ENCODE measurements around the gene SLC25A2.
"Not testable (repeated sequence)": the region's sequence is repeated elsewhere in the genome, so short reads cannot be mapped to it uniquely, and the experiment has no call there.

SLC25A2 gene

DNA sequence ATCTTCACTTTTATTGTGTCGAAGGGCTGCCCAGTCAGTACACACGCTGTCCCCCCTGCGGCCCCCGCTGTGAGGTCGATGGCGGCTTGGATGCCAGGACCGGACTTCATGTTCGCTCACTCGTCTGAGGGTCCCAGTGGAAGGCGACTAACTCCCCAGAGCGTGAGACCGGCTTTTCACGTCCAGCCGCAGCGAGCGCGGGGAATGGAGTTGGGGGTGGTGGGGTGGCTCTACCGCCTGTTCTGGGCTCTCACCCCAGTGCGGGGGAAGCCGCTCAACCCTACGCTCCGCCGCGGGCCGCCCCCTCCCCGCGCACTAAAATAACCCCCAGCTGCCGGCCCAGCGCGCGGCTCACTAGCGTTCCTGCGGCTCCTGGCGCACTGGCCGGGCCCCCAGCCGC is at the start of gene SLC25A2:
Gene SLC25A2, minus strand, starts transcription at position 294 of the 400 bp plus-strand sequence. Its CDS starts 184 bp downstream, at position 110.
- no peak for DNase-seq

DNA sequence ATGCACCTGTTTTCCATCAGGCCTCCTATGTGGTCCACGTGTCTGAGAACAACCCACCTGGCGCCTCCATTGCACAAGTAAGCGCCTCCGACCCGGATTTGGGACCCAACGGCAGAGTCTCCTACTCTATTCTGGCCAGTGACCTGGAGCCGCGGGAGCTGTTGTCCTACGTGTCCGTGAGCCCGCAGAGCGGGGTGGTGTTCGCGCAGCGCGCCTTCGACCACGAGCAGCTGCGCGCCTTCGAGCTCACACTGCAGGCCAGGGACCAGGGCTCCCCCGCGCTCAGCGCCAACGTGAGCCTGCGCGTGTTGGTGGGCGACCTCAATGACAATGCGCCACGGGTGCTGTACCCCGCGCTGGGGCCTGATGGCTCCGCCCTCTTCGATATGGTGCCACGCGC is 47.7 kb upstream of the SLC25A2 start:
- no peak for DNase-seq

DNA sequence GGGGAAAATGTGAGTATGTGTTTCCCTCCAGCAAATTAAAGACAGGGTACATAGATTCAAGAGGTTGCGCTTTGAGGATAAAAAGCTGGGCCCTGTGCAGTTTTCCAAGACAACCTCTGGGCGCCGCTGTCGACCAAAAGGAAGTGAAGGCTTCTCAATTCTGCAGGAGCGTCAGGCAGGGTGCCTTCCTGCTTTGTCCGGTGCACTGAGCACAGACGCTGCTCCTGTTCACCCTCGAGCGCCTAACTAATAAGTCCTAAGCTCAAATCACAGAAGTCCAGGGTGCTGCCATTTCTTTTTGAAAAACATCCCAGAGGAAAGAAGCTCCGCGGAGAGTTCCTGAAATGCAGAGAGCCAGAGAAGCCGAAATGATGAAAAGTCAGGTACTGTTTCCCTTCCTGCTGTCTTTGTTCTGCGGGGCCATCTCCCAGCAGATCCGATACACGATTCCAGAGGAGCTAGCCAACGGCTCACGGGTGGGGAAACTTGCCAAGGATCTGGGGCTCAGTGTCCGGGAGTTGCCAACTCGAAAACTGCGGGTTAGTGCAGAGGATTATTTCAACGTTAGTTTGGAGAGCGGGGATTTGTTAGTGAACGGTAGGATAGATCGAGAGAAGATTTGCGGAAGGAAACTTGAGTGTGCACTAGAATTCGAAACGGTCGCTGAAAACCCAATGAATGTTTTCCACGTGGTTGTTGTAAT is 46.2 kb upstream of the SLC25A2 start, which contains the start of gene PCDHGB1:
Gene PCDHGB1, plus strand, starts transcription at position 183 of the 703 bp plus-strand sequence. Its CDS starts 162 bp downstream, at position 345.
- DNase-seq = peak; percentile 44

DNA sequence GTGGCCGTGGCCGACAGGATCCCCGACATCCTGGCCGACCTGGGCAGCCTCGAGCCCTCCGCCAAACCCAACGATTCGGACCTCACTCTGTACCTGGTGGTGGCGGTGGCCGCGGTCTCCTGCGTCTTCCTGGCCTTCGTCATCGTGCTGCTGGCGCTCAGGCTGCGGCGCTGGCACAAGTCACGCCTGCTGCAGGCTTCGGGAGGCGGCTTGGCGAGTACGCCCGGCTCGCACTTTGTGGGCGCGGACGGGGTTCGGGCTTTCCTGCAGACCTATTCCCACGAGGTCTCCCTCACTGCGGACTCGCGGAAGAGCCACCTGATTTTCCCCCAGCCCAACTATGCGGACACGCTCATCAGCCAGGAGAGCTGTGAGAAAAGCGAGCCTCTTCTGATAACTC is 42.2 kb upstream of the SLC25A2 start:
- not testable (repeated sequence) for DNase-seq

DNA sequence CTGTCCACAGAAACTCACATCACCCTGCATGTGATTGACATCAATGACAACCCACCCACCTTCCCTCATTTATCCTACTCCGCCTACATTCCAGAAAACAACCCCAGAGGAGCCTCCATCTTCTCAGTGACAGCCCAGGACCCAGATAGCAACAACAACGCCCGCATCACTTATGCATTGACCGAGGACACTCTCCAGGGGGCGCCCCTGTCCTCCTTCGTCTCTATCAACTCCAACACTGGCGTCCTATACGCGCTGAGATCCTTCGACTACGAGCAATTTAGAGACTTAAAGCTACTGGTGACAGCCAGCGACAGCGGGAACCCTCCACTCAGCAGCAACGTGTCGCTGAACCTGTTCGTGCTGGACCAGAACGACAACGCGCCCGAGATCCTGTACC is 41.5 kb upstream of the SLC25A2 start:
- DNase-seq = no peak

DNA sequence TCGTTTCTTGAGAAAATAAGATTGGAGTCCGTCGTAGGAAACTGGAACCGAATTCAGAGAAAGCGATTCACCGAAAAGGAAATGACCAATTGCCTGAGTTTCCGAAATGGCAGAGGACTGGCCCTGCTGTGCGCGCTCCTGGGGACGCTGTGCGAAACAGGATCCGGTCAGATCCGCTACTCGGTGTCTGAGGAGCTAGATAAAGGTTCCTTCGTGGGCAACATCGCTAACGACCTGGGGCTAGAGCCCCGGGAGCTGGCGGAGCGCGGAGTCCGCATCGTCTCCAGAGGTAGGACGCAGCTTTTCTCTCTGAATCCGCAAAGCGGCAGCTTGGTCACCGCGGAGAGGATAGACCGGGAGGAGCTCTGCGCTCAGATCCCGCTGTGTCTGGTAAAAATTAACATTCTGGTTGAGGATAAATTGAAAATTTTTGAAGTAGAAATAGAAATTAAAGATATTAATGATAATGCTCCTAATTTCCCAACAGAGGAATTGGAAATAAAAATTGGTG is 40.2 kb upstream of the SLC25A2 start:
- DNase-seq = no peak

DNA sequence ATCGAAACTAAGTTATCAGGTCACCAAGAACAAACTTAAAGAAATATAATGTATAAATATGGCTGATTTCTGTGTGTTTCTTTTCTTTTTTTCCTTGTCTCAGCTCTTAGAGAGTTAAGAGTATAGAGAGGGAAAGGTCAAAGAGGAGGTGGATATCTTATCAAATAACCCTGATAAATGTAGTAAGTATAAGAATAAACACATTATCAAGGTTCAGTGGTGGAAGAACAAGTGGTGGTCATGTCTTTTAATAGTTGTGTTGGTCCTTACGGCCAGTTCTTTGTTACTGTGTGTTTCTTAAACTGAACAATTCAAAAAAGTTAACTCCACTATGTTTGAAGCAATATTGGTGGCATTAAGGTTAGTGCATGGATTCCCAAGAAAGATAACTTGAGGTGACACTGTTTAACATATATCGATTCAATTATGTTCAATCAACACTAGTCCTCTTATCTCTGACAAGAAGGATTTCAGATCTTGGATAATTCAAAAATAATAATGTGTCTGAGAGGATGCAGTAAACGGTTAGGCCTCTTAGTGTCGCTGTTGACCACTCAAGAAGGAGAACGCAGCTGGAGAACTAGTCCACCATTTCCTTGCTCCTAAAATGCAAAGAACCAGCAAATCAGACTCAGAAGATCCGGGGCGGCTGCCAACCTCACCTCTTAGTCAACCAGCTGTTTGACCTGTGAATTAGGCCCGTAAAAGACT is 39.5 kb upstream of the SLC25A2 start, which contains the start of gene PCDHGA3:
Gene PCDHGA3, plus strand, starts transcription at position 588 of the 711 bp plus-strand sequence. CDS start 205 bp downstream, outside the sequence.
- no peak for DNase-seq

DNA sequence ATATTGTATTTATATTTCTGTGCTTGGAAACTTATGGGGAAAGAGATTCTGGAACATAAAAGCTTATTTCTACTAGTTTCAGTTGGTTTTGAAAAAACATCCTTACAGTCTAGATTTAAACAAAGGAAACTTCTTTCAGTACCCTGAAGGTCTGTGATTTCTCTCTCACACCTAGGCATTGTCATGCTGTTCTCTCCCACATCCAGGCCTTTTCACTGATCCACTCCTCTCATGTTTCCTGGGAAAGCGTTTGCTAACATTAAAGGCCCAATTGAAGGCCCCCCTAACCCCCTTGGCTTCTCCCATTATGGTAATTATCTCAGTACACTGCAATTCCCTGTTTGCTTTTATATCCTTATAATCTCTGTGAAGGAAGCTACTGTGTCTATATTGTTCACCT is 38.9 kb upstream of the SLC25A2 start:
- DNase-seq = no peak

DNA sequence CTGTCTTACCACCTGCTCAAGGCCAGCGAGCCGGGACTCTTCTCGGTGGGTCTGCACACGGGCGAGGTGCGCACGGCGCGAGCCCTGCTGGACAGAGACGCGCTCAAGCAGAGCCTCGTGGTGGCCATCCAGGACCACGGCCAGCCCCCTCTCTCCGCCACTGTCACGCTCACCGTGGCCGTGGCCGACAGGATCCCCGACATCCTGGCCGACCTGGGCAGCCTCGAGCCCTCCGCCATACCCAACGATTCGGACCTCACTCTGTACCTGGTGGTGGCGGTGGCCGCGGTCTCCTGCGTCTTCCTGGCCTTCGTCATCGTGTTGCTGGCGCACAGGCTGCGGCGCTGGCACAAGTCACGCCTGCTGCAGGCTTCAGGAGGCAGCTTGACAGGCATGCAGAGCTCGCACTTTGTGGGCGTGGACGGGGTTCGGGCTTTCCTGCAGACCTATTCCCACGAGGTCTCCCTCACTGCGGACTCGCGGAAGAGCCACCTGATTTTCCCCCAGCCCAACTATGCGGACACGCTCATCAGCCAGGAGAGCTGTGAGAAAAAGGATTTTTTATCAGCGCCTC is 37.0 kb upstream of the SLC25A2 start:
- DNase-seq = not testable (repeated sequence)

DNA sequence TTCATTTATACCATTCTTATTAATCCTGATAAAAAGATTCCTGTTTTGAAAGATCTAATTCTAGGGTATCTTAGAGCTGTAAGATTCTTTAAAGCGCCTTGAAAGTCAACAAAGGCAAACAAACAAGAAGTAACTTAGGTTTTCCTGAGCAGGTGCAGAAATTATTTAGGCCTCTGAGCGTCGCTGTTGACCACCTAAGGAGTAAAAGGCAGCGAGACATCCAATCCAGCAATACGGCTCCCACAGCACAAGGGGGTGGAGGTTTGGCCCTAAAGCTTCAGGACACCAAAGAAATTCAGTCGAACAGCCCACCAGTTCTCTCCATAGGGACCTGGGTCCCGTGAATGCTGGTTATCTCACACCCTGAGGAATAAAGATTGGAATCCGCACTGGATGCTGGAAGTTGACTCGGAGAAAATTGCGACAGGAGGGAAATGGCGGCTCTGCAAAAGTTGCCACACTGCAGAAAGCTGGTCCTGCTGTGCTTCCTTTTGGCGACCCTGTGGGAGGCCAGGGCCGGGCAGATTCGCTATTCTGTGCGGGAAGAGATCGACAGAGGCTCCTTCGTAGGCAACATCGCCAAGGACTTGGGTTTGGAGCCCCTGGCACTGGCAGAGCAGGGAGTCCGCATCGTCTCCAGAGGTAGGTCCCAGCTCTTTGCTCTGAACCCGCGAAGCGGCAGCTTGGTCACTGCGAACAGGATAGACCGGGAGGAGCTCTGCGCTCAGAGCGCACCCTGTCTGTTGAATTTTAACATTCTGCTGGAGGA is 34.9 kb upstream of the SLC25A2 start, which contains the start of gene PCDHGA2:
Gene PCDHGA2, plus strand, starts transcription at position 223 of the 769 bp plus-strand sequence.
- no peak for DNase-seq

DNA sequence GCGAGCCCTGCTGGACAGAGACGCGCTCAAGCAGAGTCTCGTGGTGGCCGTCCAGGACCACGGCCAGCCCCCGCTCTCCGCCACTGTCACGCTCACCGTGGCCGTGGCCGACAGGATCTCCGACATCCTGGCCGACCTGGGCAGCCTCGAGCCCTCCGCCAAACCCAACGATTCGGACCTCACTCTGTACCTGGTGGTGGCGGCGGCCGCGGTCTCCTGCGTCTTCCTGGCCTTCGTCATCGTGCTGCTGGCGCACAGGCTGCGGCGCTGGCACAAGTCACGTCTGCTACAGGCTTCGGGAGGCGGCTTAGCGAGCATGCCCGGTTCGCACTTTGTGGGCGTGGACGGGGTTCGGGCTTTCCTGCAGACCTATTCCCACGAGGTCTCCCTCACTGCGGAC is 28.7 kb upstream of the SLC25A2 start:
- DNase-seq = not testable (repeated sequence)

DNA sequence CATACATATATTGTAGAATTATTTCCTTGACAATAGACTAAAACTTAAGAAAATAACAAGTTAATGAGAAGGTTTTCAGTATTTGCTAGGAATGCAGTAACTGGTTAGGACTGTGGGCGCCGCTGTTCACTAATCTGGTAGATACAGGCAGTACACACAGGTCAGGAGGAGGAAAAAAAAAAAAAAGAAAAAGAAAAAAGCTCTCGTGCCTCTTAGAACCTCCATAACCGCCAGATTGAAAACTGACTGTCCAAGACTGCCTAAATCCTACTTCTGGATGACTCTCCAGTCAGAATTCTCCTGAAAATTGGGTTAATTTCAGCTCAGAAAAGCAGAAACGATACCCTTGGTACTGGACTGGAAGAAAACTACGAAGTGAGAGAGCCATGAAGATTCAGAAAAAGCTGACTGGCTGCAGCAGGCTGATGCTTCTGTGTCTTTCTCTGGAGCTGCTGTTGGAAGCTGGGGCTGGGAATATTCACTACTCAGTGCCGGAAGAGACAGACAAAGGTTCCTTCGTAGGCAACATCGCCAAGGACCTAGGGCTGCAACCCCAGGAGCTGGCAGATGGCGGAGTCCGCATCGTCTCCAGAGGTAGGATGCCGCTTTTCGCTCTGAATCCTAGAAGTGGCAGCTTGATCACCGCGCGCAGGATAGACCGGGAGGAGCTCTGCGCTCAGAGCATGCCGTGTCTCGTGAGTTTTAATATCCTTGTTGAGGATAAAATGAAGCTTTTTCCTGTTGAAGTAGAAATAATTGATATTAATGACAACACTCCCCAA is 26.6 kb upstream of the SLC25A2 start, which contains the start of gene PCDHGA1:
Gene PCDHGA1, plus strand, starts transcription at position 216 of the 782 bp plus-strand sequence.
- peak; percentile 36 for DNase-seq

DNA sequence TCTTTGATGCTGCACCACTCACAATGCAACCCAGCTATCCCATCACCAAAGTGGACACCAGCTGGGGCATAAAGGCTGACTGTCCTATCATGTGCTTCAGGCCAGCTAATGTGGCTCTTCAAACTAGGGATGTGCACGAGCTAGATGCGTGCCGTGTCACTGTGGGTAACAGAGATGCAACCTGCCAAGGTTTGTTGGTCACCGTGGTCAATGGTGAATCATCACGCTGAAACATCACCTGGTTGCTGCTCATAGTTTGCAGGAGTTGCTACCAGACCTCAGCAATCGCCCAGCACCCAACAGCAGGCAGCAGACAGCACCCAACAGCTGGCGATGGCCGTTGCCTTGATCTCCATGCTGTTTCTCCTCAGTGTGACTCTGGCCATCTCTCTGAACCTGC is 24.4 kb upstream of the SLC25A2 start:
- no peak for DNase-seq

DNA sequence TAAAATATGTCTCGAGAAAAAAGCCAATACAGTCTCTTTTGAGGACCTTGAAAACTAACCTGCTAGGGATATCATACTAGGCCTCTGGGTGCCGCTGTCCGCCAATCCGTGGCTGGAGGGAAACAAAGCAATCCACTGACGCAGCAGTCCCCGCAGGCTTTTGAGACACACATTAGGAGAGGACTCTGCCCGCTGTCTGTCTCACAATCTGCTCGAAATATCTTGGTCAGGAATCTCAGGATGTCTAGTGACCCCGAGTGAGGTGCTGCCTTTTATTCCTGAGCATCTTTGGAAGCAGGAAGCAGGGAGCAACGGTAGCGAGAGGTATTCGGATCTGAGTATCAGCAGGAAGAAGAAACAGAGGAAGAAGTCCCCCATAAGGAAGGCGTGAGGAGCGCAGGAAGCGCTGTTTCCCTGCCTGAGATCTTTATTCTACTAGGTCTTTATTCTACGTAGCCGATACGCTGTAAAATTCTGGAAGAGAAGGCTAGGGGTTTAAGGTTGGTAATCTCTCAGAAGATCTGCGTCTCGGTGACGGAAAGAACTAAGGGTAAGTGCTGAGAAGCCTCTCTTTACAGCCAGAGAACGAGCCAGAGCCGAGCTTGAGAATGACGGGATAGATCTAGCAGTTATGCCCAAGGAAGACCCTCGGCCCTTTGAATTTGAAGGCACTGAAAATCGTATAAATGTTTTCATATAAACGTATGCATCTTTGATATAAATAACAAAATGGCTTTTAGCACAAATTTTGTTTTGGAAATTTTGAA is 22.4 kb upstream of the SLC25A2 start:
- DNase-seq = peak; percentile 76

DNA sequence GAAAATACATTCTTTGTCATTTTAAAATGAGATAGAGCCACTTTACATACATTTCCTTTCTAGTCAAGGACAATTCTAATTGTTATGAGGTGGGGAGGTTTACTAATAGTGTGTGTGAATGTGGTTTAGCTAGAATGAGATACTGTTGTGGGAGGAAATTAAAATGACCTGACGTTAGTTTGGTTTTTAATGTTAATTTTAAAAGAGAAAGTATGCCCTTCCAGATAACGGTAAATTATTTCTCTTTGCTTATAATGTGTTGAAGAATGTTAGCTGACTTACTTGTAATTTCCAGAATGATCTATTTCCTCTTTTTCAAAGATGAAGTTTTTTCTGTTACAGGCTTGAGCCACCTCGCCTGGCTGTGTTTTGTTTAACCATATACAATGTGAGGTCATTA is 18.4 kb upstream of the SLC25A2 start:
- no peak for DNase-seq

DNA sequence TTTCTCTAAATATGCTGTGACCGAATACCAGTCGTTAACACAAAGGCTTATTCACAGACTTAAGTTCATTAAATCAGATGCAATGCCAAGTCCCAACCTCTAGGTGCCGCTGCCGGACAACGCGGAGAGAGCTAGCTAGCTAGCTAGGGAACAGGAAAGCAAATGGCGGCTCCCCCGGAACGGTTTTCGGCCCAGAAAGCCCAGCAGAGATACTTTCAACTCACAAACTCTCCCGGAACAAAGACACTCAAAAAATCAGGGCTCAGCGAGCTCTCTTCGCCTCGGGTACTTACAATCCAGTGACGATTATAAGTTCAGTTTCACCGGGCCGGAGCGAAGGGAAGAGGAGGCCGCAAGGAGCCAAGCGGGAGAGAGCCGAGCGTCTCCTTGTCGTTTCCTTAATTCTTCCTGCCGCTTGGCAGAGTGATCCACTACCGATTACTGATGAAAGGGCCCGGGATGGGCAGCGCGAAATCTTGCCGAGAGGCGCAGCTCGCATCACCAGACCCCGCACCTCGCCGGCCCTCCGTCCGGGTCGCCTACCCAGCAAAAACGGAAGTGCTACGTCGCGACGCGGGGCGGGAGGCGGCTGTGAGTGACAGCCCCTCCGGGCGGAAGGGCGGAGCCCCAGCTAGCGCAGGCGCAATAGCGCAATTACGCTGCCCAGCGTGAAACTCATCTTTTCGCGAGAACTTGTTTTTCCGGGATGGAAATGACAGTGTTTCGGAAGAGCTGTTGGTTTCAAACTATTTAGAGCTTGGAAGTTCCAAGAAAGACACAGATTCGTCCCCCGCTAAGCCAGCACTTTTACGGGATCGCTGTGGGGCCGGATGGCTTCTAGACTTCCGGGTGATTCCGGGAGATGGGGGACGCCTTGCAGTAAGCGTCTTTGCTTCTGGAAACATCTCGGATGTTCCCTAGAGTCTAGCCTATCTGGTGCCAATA is 16.6 kb upstream of the SLC25A2 start, which contains the start of gene TAF7:
Gene TAF7, minus strand, starts transcription at position 560 of the 945 bp plus-strand sequence. CDS start 740 bp downstream, outside the sequence.
- DNase-seq = peak; percentile 95

DNA sequence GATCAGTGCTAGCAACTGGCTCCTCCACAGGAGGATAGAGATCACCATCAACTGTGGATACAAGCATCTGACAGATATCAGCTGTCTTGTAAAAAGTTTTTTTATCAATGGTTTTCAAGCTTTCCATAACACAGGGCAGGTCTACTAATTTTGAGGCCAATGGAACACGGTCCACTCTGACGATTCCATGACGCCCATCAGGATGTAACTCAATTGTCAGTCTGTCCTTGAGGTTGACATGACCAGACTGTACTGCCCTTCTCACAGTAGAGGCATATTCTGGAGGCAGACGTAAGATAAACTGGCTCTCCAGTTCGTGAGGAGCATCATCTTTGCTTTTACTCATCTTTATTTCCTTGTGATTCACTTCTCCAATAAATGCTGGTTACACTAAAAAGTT is 15.8 kb upstream of the SLC25A2 start:
- no peak for DNase-seq

DNA sequence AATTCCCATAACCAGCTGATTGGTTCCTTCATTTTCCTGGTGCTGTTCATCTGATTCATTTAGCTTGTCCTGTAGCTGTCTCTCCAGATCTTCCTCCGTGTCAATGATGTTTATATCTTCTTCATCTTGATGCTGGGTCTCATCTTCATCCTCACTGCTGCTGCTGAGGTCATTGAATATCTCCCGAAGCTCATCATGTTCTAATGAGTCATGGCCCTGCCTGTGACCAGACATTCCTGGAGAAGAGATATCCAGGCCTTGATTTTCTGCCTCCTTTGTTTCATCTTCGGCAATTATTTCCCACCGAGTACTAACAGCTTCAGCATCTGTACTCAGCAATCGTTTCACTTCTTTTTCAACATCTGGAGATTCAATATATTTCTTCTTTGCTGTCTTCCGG is 15.4 kb upstream of the SLC25A2 start:
- DNase-seq = no peak

DNA sequence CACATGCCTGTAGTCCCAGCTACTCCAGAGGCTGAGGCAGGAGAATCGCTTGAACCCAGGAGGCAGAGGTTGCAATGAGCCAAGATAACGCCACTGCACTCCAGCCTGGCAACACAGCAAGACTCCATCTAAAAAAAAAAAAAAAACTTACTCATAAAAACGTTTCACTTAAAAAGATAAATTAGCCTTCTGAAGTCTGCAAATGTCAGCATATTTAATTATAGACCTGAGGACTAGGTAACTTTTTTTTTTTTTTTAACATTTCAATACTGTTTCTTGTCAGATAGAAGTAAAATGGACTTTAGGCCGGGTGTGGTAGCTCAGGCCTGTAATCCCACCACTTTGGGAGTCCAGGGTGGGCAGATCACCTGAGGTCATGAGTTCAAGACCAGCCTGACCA is 13.1 kb upstream of the SLC25A2 start:
- DNase-seq = not testable (repeated sequence)

DNA sequence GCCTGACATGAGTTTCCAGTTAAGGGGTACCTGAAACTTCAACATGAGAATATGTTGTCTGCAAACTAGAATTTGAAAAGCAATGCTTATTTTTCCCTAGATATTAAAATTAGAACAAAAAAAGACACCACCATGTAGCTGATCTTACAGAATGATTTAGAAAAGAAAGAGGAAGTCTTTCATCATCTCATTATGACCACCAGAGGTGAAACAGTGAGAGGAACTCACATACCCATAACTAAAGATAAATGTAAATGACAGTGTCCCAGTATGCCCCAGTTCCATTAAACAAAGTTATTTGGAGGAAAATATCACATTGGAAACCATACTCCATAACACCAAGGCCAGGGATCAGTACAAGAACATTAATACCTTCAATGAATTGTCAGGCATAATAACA is 9.9 kb upstream of the SLC25A2 start:
- no peak for DNase-seq
